Inflammatory macrophage treated with lipopolysaccharide for 1 hour (primary cell): ENCODE data around the gene TRAPPC6A.

Source experiments
- DNase-seq, 2 donors: peaks; one replicate each; pipeline ENCODE4 v3.0.0-alpha.2; 2020 to 2022

The TRAPPC6A gene

DNA sequence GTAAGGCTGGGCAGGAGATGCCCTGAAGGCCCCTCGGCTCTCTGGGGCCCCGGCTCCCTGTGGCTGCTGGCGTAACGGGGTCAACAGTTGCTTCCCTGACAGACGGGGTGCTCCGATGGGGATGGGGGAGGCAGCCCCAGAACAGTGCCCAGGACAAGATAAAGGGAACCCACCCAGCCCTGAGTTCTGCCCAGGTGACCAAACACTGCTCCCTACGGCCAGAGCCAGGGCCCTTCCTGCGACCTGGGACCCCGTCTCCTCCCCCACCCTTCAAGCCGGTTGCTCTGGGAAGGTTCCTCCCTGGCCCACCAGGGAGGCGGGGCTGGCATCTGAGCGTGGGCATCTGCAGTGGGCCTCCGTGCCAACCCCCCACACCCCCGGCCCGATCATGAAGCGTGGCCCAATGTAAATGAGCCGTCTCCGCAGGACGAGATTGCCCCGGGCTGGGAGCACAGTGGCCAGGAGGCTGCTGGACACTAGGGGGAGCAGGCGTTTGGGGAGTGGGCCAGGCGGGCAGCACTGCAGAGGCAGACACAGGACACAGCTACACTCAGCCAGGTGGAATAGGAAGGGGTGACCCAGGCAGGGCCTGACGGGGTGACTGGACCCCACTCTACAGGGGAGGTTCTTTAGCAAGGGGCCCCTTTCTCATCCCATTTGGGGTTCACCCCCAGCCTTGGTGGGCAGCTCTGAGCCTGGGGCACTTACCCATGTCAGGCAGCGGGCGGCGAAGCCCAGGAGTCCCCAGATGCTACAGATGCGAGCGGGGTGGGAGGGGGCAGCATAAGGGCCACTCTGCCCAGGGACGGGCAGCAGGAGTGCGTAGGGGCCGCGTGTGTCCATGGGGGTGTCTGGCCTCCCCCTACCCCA is 16.1 kb downstream of the TRAPPC6A start:
- no peak for DNase-seq

DNA sequence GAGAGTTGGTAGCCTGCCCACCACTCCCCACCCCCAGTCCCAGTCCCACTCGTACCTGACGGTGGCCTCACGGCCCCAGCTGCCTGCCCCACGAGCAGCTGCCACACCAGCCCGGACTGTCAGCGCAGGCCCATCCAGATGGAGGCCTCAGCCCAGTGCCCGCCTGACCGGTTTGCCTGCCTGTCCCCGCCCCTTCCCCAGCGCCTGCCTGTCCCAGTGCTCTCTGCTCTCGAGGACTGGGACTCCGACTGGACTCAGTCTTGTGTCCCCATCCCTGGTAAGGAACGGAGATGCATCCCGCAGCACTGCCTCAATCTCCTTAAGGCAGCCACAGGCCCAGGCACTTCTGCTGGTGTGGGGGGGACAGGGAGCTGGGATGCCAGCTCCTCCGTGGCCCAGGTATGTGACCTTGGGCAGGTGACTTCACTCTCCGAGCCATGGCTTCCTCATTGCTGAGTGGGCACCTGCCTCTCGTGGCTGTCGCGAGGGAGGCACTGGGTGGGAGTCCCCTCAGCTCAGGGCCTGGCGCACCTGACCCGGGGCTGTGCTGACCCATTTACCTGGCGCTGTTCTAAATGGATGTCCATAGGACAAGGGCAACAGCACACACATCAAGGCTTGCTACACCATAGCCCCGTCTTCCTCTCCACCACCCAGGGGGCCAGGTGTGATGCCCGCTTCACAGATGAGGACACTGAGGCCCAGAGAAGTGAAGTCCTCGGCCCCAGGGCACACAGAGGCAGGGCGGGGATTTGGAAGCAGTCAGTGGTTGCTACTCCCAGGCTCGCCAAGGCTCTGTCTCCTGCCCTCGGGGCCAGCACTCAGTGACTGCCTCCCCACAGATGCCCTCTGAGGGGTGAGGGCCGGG is 16.9 kb downstream of the TRAPPC6A start, which contains the start of gene NKPD1:
NKPD1 (minus strand) TSS at position 113 of the 868 bp plus-strand sequence. CDS start 832 bp downstream, outside the sequence.
- DNase-seq: no peak

DNA sequence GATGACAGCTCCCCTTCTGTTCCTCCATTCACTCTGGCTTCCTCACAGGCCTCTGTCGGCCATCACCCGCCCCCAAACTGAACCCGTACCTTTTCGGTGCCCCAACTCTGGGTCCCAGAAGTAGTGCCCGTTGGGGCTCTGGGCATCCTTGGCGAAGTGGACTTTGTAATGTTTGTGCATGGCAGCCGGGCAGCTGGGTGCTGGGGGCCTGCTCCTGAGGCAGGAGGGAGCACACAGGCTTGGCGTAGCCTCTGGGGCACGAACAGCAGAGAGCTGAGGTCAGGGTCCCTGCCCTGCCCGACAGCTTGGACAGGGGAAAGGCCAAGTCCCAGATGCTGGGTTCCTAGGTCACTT is 18.1 kb downstream of the TRAPPC6A start:
- DNase-seq: no peak

DNA sequence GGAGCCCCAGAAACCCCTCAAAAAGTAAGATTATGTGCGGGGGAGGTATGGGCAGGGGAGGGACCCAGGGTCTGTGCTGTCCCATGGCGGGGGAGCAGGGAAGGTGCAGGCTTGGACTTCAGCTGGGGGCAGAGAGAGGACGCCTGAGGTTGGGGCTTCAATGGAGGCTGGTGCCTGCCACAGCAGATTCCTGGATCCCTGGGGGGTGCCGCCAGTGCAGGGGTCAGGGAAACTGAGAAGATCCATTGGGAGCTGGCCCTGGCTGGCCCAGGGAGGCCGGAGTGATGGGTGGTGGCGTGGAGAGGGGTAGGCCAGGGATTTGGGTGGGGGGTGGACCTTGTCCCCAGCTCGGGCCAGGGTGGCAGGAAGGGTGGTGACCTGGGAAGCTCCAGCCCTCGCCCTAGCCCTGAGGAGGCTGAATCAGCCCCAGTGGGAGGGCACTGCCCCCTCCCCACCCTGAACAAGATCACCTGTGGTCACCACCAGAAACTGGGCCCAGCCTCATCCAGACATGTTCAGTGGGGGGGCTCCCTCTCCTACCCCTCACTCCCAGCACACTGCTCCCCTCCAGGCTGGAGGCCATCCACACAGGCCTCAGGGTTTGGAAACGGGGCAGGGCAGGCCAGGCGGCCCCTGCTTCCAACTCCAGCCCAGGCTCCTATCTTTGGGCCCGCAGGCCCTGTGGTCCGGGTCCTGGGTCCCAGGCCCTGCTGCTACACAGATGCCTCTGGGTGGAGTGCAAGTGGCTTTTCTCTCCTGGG is 18.6 kb downstream of the TRAPPC6A start:
- no peak for DNase-seq

DNA sequence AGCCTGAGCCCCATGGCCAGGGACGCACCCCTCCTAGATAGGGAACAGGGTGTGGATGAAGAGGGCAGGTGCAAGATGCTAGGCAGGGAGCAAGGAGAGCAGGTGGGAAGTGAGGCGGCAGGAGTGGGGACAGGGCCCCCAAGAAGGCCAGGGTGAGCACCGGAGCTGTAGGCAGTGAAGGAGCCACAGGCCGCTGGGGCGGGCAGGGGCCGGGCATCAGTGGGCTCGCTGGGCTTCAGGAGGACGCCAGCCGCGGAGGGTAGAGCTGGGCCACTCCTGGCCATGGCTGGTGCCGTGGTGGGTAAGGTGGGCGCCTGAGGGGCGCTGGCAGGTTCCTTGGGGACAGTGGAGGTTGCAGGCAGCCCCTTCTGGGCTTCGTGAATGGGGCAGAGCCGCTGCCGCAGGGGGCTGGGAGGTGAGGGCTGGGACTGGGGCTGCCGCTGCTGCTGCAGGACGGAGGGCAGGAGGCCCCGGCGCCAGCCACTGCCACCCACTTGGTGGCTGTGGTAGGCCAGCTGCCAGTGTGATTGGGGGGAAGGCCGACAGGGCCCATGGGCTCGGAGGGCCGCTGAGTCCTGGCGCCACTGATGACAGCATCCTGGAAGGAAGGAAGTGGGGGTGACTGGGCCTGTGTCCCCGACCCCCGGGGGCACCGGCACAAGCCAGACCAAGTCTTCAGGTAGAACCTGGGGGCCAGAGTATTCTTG is 19.4 kb downstream of the TRAPPC6A start:
- DNase-seq: no peak

DNA sequence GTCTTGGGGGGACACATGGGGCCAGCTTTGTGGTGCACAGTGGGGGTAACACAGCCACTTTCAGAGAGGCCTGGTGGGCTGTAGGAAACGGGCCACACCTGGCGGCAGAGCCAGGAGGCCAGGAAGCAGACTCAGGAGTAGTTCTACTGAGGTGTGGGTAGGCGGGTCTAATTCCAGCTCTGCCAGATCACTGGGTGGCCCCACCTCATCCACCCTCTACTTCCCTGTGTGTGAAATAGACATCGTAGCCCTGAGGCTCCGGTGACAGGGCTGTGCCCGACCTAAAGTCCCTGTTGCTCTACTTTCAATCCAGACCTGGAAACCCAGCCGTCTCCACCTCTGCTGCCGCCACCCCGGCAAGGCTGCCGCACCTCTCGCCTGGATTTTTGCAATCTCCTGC is 21.3 kb downstream of the TRAPPC6A start:
- DNase-seq: no peak

DNA sequence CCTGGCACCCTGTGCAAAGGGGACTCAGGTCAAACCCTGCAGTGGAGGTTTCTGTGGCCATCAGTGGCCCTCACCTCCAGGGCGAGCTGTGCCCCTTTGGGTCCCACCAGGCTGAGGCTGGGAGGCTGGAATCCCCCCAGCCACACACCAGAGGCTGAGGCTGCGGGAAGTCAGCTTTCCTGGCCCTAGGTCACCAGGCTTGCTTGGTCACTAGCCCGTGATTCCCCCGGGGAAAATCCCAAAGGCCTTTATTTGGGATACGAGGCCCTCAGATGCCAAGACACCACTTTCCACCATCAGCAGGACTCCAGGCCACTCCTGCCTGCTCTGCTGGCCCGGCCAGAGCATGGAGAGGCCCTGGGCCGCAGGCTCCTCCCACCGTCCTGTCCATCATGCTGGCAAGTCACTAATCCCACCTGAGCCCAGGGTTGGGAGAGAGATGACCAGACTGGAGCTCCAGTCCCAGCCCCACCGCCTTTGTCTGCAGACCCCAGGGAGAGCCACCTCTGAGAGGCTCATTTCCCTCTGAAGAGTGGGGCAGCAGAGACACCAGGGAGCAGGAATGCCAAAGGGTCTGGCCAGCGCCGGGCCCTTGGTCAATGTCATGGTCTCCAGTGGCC is 21.9 kb downstream of the TRAPPC6A start:
- DNase-seq: no peak

DNA sequence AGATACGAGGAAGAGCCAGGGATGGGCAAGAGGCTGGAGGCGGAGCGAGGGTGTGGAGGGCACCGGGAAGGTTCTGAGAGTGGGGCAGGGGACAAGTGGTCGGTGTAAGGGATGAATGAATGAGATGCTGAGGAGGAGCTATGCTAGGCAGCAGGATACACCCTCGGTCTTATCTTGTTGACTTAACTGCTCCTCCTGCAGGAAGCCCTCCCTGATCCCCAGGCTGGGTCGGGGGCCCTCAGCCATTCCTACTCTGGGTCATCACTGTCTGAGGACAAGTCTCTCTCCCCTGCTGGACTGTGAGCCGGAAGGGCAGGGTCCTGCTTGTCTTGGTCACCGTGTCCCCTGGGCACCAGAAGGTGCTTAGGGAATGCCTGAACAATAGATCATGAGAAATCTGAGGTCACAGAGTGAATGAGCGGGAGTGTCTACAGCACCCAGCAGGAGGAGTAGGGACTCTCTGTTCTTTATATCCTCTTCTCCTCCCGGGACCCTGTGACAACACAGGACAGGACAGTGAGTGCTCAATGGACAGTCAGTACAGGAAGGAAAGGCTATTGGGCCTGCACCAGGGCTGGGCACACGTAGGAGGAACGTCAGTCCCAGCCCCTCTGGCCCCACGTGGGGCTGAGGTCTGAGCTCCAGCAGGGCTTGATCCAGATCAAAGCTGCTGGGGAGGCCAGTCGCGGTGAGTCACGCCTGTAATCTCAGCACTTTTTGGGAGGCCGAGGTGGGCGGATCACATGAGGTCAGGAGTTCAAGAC is 23.8 kb downstream of the TRAPPC6A start:
- DNase-seq: peak; percentile 18 to 76

DNA sequence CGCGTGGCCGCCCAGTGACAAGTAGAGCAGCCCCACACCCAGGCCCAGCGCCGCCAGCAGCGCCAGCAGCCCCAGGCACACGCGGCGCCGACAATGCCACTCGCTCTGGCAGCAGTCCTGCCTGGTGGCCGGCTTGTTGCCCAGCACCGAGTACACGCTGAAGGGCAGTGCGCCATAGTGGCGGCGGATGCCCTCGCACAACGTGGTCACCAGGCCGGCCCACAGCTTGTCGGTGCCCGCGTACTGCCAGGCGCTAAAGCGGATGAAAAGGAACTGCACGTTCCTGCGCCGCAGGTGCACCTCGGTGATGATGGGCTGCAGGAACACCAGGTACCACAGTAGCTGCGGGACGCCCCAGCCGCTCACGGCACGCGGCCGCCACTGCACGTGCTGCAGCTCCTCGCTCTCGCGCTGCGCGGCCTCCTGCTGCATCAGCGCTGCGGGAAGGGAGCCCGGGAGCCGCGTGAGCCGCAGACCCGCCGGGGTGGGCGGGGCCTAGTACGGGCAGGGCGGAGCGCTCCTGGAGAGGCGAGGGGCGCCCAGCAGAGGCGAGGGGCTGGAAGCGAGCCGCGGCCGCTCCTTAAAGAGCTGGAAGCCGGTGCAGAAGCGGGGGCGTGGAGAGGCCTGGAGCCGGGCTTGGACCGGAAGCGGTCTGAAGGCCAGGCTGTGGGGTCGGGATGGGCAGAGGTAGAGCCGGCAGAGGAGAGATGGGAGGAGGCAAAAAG is 24.5 kb downstream of the TRAPPC6A start:
- no peak for DNase-seq

DNA sequence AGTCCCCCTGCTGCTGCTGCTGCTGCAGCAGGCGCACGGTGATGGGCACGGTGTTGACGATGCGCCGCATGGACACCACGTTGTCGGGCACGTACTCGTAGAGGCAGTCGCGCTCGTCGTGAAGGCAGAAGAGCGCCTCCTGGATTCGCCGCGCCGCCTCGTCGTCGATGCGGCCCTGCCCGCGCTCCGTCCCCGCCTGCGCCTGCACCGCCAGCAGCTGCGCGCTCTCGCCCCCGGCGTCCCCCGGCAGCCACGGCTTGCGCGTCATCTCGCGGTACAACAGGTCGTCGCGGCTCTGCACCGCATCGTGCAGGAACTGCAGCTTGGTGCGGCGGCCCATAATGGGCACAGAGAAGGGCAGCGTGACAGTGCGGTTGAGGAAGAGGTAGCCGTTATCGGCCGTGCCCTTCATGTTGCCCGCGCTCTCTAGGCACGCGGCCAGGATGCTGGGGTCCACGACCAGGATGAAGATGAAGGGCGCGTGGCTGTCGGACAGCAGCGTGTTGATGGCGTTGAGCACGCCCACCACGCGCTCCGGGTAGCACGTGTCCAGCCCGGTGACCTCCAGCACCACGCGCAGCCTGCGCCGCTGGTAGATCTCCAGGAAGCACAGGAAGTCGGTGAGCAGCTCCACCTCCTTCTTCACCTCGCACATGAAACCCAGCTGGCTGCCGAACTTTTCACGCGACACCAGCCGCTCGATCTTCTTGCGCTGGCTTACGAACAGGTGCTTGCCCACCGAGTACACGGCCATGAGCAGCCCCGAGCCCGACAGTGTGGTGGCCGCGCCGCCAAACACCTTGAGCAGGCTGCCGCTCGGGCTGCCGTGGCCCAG is 25.3 kb downstream of the TRAPPC6A start:
- no peak for DNase-seq

DNA sequence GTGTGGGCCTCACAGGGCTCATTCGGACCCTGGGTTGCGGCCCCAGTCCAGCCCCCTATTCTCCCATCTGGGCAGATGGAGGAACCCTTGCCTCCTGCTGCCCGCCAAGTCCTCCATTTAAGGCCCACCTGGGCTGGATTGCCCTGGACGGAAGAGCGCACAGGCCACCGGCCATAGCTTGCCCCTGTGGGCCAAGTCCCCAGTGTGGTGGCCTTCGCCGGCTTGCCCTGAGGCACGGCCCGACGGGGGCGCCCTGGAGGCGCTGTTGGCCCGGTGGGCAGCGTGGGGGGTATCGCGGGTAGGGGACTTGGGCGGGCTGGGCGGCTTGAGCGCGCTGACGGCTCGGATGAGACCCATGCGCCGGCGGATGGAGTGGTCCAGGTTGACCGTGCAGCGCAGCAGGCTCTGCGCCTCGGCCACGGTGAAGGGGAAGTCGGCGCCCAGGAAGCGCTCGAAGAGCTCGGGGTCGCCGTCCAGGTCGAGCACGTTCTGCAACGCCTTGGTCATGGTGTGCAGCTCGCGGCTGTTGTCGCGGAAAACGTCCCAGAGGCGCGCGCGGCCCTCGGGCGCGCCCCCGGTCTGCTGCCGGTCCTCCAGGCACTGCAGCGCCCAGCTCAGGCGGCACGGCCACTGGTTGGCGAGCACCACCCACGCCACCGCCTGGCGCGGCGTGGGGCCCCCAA is 26.1 kb downstream of the TRAPPC6A start:
- no peak for DNase-seq

DNA sequence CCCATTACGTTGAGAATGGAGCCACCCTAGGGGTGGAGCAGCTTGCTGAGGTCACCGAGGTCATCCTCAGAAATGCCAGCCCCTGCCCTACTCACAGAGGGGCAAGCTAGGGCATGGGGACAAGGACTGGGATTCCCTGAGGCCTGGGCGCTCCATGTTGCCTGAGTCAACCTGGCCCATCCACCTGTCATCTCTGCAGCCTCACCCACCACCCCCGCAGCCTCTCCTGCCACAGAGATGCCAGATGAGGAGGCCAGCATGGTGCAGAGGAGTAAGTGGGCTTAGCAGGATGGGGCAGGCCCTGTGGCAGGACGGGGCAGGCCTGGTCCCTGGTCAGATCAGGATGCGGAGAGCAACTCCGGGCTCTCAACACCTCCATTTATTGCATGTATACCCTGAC is 26.7 kb downstream of the TRAPPC6A start:
- no peak for DNase-seq

DNA sequence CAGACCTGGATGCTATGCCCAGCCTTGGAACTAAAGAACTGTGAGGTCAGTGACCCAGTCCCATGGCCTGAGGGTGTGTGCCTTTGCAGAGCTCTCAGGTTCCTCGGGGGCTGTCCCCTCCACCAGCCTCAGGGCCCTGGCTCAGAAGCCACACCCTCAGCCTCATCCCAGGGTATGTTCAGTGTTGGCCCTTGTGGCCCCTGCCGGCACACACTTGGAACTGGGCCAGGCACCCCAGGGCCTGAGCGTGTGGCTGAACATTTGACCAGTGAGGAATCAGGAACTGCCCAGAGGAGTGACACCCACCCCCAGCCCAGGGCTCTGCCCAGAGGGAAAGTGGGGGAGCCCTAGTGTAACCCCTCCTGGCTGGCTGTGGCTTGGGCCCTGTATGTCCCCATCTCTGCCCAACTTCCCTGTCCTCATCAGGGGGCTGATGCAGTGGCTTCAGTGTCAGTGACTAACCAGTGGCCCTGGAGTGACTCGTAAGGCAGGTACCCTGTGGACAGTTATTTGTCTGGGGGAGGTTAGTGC is 27.2 kb downstream of the TRAPPC6A start:
- no peak for DNase-seq

DNA sequence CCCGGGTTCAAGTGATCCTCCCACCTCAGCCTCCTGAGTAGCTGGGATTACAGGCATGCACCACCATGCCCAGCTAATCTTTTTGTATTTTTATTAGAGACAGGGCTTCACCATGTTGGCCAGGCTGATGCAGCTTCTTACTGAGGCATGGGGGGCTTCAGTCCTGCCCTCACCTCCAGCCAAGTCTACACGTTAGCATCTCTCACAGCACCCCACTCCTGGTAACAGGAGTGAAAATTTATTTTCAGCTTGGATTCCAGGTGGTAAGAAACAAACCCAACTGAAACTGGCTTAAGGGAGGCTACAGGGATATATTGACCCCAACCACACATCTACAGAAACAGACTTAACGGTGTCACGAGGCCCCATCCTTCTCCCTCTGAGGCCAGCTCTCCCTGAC is 27.9 kb downstream of the TRAPPC6A start:
- DNase-seq: no peak

DNA sequence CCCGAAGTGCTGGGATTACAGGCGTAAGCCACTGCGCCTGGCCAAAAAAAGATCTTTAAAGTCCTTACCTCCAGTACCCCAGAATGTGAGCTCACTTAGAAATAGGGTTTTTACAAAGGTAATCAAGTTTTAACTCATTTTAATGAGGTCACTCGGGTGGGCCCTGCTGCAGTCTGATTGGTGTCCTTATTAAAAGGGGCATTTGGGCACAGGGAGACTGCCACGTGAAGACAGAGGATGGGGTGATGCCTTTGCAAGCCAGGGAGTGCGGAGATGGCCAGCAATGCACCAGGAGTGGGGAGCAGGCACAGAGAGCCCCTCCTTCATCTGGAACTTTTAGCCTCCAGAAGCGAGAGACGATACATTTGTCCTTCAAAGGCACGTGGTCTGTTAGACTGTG is 28.9 kb downstream of the TRAPPC6A start:
- DNase-seq: no peak

DNA sequence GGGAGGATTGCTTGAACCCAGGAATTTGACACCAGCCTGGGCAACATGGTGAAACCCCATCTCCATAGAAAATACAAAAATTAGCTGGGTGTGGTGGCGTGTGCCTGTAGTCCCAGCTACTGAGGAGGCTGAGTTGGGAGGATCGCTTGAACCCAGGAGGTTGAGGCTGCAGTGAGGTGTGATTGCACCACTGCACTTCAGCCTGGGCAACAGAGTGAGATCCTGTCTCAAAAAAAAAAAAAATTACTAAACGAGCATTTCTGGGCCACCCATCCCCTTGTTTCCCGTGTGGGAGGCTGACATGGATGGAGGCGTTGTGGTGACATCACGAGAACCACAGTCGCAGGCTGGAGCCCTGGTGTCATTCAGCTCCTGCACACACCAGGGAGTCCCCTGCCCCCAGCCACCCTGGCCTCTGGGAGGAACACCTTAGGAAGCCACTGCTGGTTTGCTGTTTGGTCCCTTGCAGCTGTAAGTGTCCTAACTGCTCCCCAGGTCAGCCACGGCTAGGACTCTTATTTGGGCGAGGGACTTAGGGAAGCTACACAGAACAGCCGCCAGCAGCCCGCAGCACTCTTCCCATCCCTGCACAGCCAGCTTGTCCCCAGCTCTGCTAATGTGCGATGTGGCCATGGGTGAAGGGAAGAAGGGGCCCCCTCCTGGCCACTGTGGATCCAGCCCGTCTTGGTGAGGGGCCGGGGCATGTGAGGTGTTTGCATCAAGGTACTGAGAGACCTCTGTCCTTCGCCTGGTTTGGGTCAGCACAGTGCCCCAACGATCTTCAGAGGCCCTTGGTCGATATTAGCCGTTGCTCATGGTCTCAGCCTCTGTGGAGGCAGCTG is 30.0 kb downstream of the TRAPPC6A start:
- no peak for DNase-seq

DNA sequence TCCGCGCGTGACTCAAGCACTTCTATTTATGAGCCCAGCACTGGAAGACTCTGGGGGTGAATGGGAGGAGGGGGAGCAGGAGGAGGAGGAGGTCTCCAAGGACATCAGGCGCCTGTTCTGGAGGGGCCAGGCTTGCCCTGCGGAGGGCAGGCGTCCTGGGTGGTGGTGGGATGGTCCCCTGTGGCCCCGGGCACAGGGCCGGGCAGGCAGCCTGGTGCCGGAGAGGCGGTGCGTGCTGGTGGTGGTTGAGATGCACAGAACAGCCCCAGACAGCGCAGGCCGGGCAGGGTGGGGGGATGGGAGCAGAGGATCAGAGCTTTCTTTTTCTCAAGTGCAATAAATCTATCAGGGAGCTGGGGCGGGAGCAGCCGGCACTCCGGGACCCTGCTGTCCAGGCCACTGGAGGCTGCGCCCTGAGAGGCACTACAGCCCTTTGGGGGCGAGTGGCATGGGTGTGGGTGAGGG is 31.3 kb downstream of the TRAPPC6A start:
- DNase-seq: no peak

DNA sequence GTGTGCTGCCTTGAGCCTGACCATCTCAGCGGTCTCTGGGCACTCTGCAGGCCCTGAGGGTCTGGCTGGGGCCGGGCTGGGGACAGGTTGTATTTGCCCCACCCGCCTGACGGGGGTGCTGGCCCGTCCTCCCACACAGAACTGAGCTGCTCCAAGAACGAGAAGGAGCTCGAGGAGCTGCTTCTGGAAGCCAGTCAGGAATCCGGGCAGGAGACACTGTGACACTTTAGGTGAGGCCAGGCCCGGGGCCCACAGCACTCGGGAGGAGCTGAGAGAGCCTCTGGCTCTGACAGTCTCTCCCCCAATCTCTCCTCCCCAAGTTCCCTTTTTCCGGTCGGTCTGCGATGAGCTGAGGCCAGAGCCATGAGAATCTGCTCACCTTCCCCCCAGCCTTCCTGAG is 31.8 kb downstream of the TRAPPC6A start:
- no peak for DNase-seq
